MM.1S (cell line): ENCODE results near the gene EIF4G2.

Experiments
- DNase-seq: peaks from one replicate; pipeline ENCODE4 v3.0.0-alpha.2; 2015
- H2AFZ ChIP-seq: fragments of 300-600 bp; sonication (generic); 2 replicates; pipeline ENCODE4 v1.6.0; 2016; ENCODE audit warnings: antibody characterized with exemption, low read length
- H3F3A ChIP-seq: fragments of 300-600 bp; sonication (generic); 2 replicates; pipeline ENCODE4 v1.6.1; 2016; ENCODE audit warnings: mild to moderate bottlenecking, antibody characterized with exemption, low read length, moderate library complexity, mixed read lengths; ENCODE audit not compliant: insufficient read depth
- H3K27ac ChIP-seq: fragments of 300-600 bp; sonication (generic); 2 replicates; pipeline ENCODE4 v1.5.1; 2016; ENCODE audit warnings: mild to moderate bottlenecking, low read length
- H3K27me3 ChIP-seq: fragments of 300-600 bp; sonication (generic); replicated peaks from 2 replicates; pipeline ENCODE4 v1.6.0; 2016; ENCODE audit warnings: low read length; ENCODE audit not compliant: insufficient read depth
- H3K36me3 ChIP-seq: fragments of 300-600 bp; sonication (generic); replicated peaks from 2 replicates; pipeline ENCODE4 v1.6.1; 2016; ENCODE audit warnings: mild to moderate bottlenecking, low read length, mixed read lengths; ENCODE audit not compliant: insufficient read depth
- H3K4me1 ChIP-seq: fragments of 300-600 bp; sonication (generic); 2 replicates; pipeline ENCODE4 v1.6.1; 2016; ENCODE audit warnings: low read length, mixed read lengths
- H3K4me2 ChIP-seq: fragments of 300-600 bp; sonication (generic); 2 replicates; pipeline ENCODE4 v1.6.0; 2016; ENCODE audit warnings: low read depth, low read length
- H3K4me3 ChIP-seq: fragments of 300-600 bp; sonication (generic); 2 replicates; pipeline ENCODE4 v1.5.1; 2016; ENCODE audit warnings: low read length, mixed read lengths
- H3K79me2 ChIP-seq: fragments of 300-600 bp; sonication (generic); 2 replicates; pipeline ENCODE4 v1.6.1; 2016; ENCODE audit warnings: mixed run types, low read length, mixed read lengths
- H3K9ac ChIP-seq: fragments of 300-600 bp; sonication (generic); 2 replicates; pipeline ENCODE4 v1.6.1; 2016; ENCODE audit warnings: low read length, mixed read lengths
- H3K9me2 ChIP-seq: fragments of 300-600 bp; sonication (generic); replicated peaks from 2 replicates; pipeline ENCODE4 v1.6.1; 2016; ENCODE audit warnings: mild to moderate bottlenecking, low read length, mixed read lengths; ENCODE audit not compliant: insufficient read depth
- H3K9me3 ChIP-seq: fragments of 300-600 bp; sonication (generic); replicated peaks from 2 replicates; pipeline ENCODE4 v1.6.1; 2016; ENCODE audit warnings: mild to moderate bottlenecking, low read length, mixed read lengths; ENCODE audit not compliant: insufficient read depth
- H4K20me1 ChIP-seq: fragments of 300-600 bp; sonication (generic); 2 replicates; pipeline ENCODE4 v1.6.1; 2016; ENCODE audit warnings: mild to moderate bottlenecking, low read length, moderate library complexity, mixed read lengths; ENCODE audit not compliant: insufficient read depth
- CTCF ChIP-seq: fragments of 300-600 bp; sonication (generic); IDR thresholded peaks from 2 replicates; pipeline ENCODE4 v1.5.1; 2016; ENCODE audit warnings: antibody characterized with exemption, low read length, mixed read lengths
- EZH2 ChIP-seq: fragments of 300-600 bp; sonication (generic); optimal IDR thresholded peaks from 2 replicates; pipeline ENCODE3; 2017; ENCODE audit warnings: low read depth, mild to moderate bottlenecking, antibody characterized with exemption, low read length, mixed read lengths
- EZH2phosphoT487 ChIP-seq: fragments of 300-600 bp; sonication (generic); IDR thresholded peaks from 2 replicates; pipeline ENCODE4 v1.6.1; 2018; ENCODE audit warnings: antibody characterized with exemption, low read length

The EIF4G2 gene

GRCh38 chr11:10774811-10775210 is 33.9 kb downstream of the EIF4G2 start:
- H3F3A ChIP-seq, result no peaks in the 10 kb centered on the region
- H3K4me3 ChIP-seq, result no peak overlapping the region
- no peak overlapping the region for H3K9ac ChIP-seq
- H3K36me3 ChIP-seq, result peaks cover 3% of the 10 kb centered on the region; the same call in 1 of the 2 replicates
- H3K27ac ChIP-seq, result no peak overlapping the region
- H2AFZ ChIP-seq, result no peak overlapping the region
- no peaks in the 10 kb centered on the region for H3K79me2 ChIP-seq
- H4K20me1 ChIP-seq, result no peaks in the 10 kb centered on the region
- H3K27me3 ChIP-seq, result no peaks in the 10 kb centered on the region
- TF ChIP-seq CTCF, result no peak
- TF ChIP-seq EZH2phosphoT487, result no peak
- TF ChIP-seq EZH2, result no peak
- H3K4me2 ChIP-seq, result no peak overlapping the region
- H3K9me2 ChIP-seq, result no peaks in the 10 kb centered on the region
- no peak for DNase-seq
- no peaks in the 10 kb centered on the region for H3K9me3 ChIP-seq
- H3K4me1 ChIP-seq, result no peaks in the 10 kb centered on the region

DNA sequence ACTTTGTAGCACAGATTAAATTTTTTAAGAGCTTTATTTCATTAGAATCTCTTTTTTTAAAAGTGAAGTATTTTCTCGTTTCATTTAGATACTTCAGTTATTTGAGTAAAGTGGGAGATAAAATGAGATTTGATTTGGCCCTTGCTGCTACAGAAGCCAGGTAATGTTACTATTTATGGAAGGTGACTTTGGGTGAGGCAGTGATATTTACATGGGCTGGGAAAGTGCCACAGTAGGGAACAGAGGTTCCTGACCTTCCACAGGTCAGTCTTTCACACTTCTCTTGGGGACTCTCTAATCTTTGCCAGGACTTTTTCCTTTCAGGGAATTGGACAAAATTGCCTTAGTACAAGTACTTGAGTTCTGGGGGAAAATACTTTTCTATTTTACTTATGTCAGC is 37.3 kb downstream of the EIF4G2 start:
- no peak for TF ChIP-seq EZH2
- no peak for TF ChIP-seq EZH2phosphoT487
- TF ChIP-seq CTCF, result no peak
- Histone ChIP-seq H3K9ac (no peak overlapping the region), H3K36me3 (peaks cover 3% of the 10 kb centered on the region; the same call in 1 of the 2 replicates)

GRCh38 chr11:10770626-10771254 is 38.0 kb downstream of the EIF4G2 start:
- H3K79me2 ChIP-seq, result no peaks in the 10 kb centered on the region
- no peaks in the 10 kb centered on the region for H3K9me3 ChIP-seq
- no peak overlapping the region for H3K4me3 ChIP-seq
- no peaks in the 10 kb centered on the region for H3K4me1 ChIP-seq
- no peaks in the 10 kb centered on the region for H3K27me3 ChIP-seq
- no peak overlapping the region for H3K27ac ChIP-seq
- peak; percentile 44 for DNase-seq
- TF ChIP-seq CTCF (peak; percentile 73), EZH2 (no peak)
- no peak overlapping the region for H2AFZ ChIP-seq
- no peak overlapping the region for H3K4me2 ChIP-seq
- no peak overlapping the region for H3K9ac ChIP-seq
- no peaks in the 10 kb centered on the region for H3K9me2 ChIP-seq
- no peaks in the 10 kb centered on the region for H4K20me1 ChIP-seq
- H3K36me3 ChIP-seq, result peaks cover 3% of the 10 kb centered on the region; the same call in 1 of the 2 replicates
- H3F3A ChIP-seq, result no peaks in the 10 kb centered on the region

More for the DNA sequence above, 37.3 kb downstream of the EIF4G2 start:
- Histone ChIP-seq H4K20me1 (no peaks in the 10 kb centered on the region), H3K9me3 (no peaks in the 10 kb centered on the region), H3K27me3 (no peaks in the 10 kb centered on the region), H3F3A (no peaks in the 10 kb centered on the region), H3K4me2 (no peak overlapping the region), H3K4me1 (no peaks in the 10 kb centered on the region), H3K79me2 (no peaks in the 10 kb centered on the region), H2AFZ (no peak overlapping the region), H3K9me2 (no peaks in the 10 kb centered on the region), H3K27ac (no peak overlapping the region), H3K4me3 (no peak overlapping the region)
- no peak for DNase-seq
